Endothelial cell of umbilical vein (primary cell): Measurements from ENCODE around the gene RASSF3.

Experiments used
- EZH2 ChIP-seq: IDR thresholded peaks from 2 replicates; pipeline ENCODE4 v1.6.1; 2012; ENCODE audit warnings: borderline replicate concordance, low read depth, mild to moderate bottlenecking, moderate library complexity, low read length, inconsistent platforms; ENCODE audit not compliant: severe bottlenecking
- MAX ChIP-seq: IDR thresholded peaks from 2 replicates; pipeline ENCODE4 v1.6.1; 2011; ENCODE audit not compliant: insufficient read depth, insufficient read length
- POLR2A ChIP-seq: IDR thresholded peaks from 2 replicates; pipeline ENCODE4 v1.6.1; 2012; ENCODE audit warnings: low read depth, mild to moderate bottlenecking, control low read depth, low read length
- POLR2AphosphoS5 ChIP-seq: IDR thresholded peaks from 2 replicates; pipeline ENCODE4 v1.6.1; 2012; ENCODE audit warnings: low read depth, mild to moderate bottlenecking, control low read depth, low read length, moderate library complexity; ENCODE audit not compliant: insufficient read depth
- TF ChIP-seq, protein P1 (sequence below), 2 donors: IDR thresholded peaks; 1 replicate in 1 of 2; 2 replicates in 1 of 2; pipeline ENCODE4 v1.5.1; 2011; ENCODE audit warnings: low read length in 2 of 2, mild to moderate bottlenecking in 2 of 2, moderate library complexity in 2 of 2, control low read depth in 1 of 2, inconsistent platforms in 1 of 2, low read depth in 1 of 2; ENCODE audit not compliant: insufficient read depth in 1 of 2; ENCODE audit errors: extremely low read depth in 1 of 2

DNA sequence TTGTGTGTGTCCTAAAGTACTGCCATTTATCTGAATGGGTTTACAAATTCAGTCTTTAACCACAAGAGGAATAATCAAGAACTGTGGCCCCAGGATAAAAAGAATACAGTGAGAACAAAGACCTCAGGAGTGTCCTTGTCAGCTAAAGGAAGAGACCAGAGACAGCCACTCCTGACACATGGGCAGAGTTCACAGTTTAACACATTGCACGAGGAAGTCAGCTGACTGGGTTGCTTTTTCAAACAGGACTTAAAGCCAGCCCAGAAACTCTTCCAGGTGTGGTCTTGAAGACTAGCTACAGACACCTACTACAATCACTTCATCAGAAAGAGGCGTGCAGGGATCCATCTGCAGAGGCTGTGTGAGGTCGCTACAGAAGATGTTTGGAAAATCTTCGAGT is 106.1 kb downstream of the RASSF3 start:
- no peak for TF ChIP-seq POLR2AphosphoS5
- TF ChIP-seq, protein P1, sequence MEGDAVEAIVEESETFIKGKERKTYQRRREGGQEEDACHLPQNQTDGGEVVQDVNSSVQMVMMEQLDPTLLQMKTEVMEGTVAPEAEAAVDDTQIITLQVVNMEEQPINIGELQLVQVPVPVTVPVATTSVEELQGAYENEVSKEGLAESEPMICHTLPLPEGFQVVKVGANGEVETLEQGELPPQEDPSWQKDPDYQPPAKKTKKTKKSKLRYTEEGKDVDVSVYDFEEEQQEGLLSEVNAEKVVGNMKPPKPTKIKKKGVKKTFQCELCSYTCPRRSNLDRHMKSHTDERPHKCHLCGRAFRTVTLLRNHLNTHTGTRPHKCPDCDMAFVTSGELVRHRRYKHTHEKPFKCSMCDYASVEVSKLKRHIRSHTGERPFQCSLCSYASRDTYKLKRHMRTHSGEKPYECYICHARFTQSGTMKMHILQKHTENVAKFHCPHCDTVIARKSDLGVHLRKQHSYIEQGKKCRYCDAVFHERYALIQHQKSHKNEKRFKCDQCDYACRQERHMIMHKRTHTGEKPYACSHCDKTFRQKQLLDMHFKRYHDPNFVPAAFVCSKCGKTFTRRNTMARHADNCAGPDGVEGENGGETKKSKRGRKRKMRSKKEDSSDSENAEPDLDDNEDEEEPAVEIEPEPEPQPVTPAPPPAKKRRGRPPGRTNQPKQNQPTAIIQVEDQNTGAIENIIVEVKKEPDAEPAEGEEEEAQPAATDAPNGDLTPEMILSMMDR (IDR thresholded peaks at IDR 0.05; ENCODE audit: extremely low read depth in 1 of 2, insufficient read depth in 1 of 2, low read depth in 1 of 2, low read length in 2 of 2) = no peak
- TF ChIP-seq EZH2 = no peak
- no peak for TF ChIP-seq POLR2A
- TF ChIP-seq MAX = no peak
